GM06990 (cell line): ENCODE results near the gene ATXN10.

Source experiments
- DNase-seq: peaks from one replicate; pipeline ENCODE4 v3.0.0-alpha.2; 2011; ENCODE audit not compliant: insufficient read length; ENCODE audit errors: extremely low read depth
- H3K27me3 ChIP-seq: replicated peaks from 2 replicates; pipeline ENCODE4 v1.6.0; 2011; ENCODE audit warnings: low read length; ENCODE audit not compliant: control insufficient read depth, insufficient read depth
- H3K36me3 ChIP-seq: 2 replicates; pipeline ENCODE4 v1.5.1; 2011; ENCODE audit warnings: low read length; ENCODE audit not compliant: control insufficient read depth, insufficient read depth
- H3K4me3 ChIP-seq: replicated peaks from 2 replicates; pipeline ENCODE4 v1.5.1; 2011; ENCODE audit warnings: low read depth, mild to moderate bottlenecking, control low read depth, low read length
- TF ChIP-seq, protein P1 (sequence below): IDR thresholded peaks from 2 replicates; pipeline ENCODE4 v1.5.1; 2011; ENCODE audit warnings: low read length, control low read depth, mild to moderate bottlenecking, inconsistent platforms; ENCODE audit not compliant: insufficient read depth, poor library complexity, severe bottlenecking

The ATXN10 gene

GRCh38 chr22:45852826-45853225 lies 181.2 kb downstream of the ATXN10 start:
- no peaks in the 10 kb centered on the region for H3K27me3 ChIP-seq
- TF ChIP-seq, protein P1, sequence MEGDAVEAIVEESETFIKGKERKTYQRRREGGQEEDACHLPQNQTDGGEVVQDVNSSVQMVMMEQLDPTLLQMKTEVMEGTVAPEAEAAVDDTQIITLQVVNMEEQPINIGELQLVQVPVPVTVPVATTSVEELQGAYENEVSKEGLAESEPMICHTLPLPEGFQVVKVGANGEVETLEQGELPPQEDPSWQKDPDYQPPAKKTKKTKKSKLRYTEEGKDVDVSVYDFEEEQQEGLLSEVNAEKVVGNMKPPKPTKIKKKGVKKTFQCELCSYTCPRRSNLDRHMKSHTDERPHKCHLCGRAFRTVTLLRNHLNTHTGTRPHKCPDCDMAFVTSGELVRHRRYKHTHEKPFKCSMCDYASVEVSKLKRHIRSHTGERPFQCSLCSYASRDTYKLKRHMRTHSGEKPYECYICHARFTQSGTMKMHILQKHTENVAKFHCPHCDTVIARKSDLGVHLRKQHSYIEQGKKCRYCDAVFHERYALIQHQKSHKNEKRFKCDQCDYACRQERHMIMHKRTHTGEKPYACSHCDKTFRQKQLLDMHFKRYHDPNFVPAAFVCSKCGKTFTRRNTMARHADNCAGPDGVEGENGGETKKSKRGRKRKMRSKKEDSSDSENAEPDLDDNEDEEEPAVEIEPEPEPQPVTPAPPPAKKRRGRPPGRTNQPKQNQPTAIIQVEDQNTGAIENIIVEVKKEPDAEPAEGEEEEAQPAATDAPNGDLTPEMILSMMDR = no peak
- DNase-seq = no peak
- no peak overlapping the region for H3K4me3 ChIP-seq
- peaks cover 10% of the 10 kb centered on the region for H3K36me3 ChIP-seq

DNA sequence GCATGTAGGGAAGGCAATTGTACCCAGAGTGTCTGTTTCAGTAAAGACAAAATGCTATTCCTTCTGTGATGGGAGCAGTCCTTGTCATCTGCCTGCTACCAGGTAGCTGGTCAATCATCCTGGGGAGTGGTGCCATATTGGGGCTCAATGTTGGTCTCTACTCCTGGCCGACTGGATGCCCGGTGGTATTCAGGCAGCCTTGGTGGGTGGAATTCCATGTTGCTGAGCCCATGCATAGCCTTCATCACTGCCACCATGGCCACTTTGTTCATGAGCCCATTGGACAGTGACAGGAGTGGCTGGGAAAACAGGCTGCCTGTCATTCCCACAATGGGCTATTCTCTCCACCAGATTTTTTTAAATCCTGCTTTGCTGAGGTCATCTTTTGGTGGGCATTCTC lies 184.3 kb downstream of the ATXN10 start:
- H3K27me3 ChIP-seq = no peaks in the 10 kb centered on the region
- no peak overlapping the region for H3K4me3 ChIP-seq
- TF ChIP-seq, protein P1 = no peak
- DNase-seq = no peak
- H3K36me3 ChIP-seq = peaks cover 6% of the 10 kb centered on the region

DNA sequence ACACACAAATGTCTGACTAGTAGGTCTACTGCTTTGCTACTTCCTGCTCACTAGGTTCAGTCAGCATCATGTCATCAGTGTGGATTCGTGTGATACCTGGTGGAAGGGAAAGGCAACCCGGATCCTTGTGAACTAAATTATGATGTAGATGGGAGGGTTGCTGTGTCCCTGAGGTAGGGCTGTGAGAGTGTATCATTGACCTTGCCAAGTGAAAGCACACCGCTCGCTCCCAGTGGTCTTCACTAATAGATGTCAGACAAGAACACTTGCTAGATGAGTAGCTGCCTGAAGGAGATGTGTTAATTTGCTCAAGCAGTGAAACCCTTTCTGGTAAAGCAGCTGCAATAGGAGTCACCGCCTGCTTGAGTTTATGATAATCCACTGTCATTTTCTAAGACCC lies 185.9 kb downstream of the ATXN10 start:
- TF ChIP-seq, protein P1 = no peak

GRCh38 chr22:45859231-45860161 lies 187.9 kb downstream of the ATXN10 start:
- Histone ChIP-seq H3K27me3 (no peaks in the 10 kb centered on the region), H3K36me3 (peaks cover 2% of the 10 kb centered on the region), H3K4me3 (no peak overlapping the region)
- no peak for DNase-seq
- TF ChIP-seq, protein P1 = no peak

More for the DNA sequence above, 185.9 kb downstream of the ATXN10 start:
- H3K4me3 ChIP-seq = no peak overlapping the region
- peaks cover 2% of the 10 kb centered on the region for H3K36me3 ChIP-seq
- H3K27me3 ChIP-seq = no peaks in the 10 kb centered on the region
- no peak for DNase-seq

DNA sequence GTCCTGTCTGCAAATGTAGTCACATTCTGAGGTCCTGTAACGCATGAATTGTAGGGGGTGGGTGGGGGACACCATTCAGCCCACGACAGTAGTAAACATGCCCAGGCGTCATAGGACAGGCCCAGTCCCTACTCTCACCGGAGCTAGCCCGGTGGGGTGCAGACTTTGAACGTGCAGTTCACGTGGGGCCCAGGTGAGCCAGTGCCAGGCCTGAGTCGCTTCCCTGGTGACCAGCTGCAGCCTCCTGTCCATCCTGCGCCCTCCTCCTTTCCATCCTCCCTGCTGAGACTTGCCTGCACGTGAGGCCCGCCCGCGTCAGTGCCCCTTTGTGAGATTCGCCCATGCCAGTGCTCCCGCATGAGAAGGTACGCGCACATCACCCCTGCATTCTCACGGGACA lies 188.6 kb downstream of the ATXN10 start:
- Histone ChIP-seq H3K27me3 (no peaks in the 10 kb centered on the region), H3K36me3 (peaks cover under 1% of the 10 kb centered on the region), H3K4me3 (no peak overlapping the region)
- no peak for DNase-seq
- TF ChIP-seq, protein P1 = no peak

GRCh38 chr22:45861259-45861658 lies 189.6 kb downstream of the ATXN10 start:
- Histone ChIP-seq H3K4me3 (no peak overlapping the region), H3K27me3 (no peaks in the 10 kb centered on the region), H3K36me3 (no peaks in the 10 kb centered on the region; the same call in 1 of the 2 replicates)
- TF ChIP-seq, protein P1 = no peak
- DNase-seq = no peak
